Measurements from ENCODE around the gene ISM1. TPM values are rescaled to one million over a fixed set of nuclear protein-coding genes. Genes with fewer than 3 reads are reported as not detected.

The ISM1 gene
- total and polyA plus RNA-seq, 8 donors, result 0.71 to 18.2 (median 11.2) TPM

- H3K27me3 ChIP-seq, result no peaks in the 10 kb centered on the region
- H3K36me3 ChIP-seq, result no peaks in the 10 kb centered on the region
- no peak for ATAC-seq
- no peaks in the 10 kb centered on the region for H3K4me1 ChIP-seq
- intact Hi-C loops (cut with DNase I), result no loop called here
- H3K9me3 ChIP-seq, result no peaks in the 10 kb centered on the region
- TF ChIP-seq CTCF (IDR thresholded peaks at IDR 0.05), result no peak
- H3K27ac ChIP-seq, result no peak overlapping the region
- no peak for DNase-seq
- no peak overlapping the region for H3K4me3 ChIP-seq
Observed at GRCh38 chr20:13285408-13285807, 64.3 kb downstream of the ISM1 start.

- TF ChIP-seq CTCF (IDR thresholded peaks at IDR 0.05), result no peak
- Histone ChIP-seq H3K36me3 (no peaks in the 10 kb centered on the region), H3K4me3 (no peak overlapping the region), H3K27me3 (no peaks in the 10 kb centered on the region), H3K27ac (no peak overlapping the region), H3K9me3 (no peaks in the 10 kb centered on the region), H3K4me1 (no peaks in the 10 kb centered on the region)
- DNase-seq (no peak), ATAC-seq (no peak)
- intact Hi-C loops (cut with DNase I), result no loop called here
Observed at GRCh38 chr20:13286052-13286451, 65.0 kb downstream of the ISM1 start.

- TF ChIP-seq CTCF (IDR thresholded peaks at IDR 0.05), result no peak
- H3K4me3 ChIP-seq, result no peak overlapping the region
- intact Hi-C loops (cut with DNase I), result no loop called here
- peak in 2 of 4 donors; percentile 47 to 55 for DNase-seq
- no peaks in the 10 kb centered on the region for H3K27me3 ChIP-seq
- peak; percentile 87 for ATAC-seq
- H3K27ac ChIP-seq, result no peak overlapping the region
- no peaks in the 10 kb centered on the region for H3K9me3 ChIP-seq
- H3K4me1 ChIP-seq, result no peaks in the 10 kb centered on the region
- H3K36me3 ChIP-seq, result no peaks in the 10 kb centered on the region
Observed at GRCh38 chr20:13286607-13287006, 65.5 kb downstream of the ISM1 start.

GRCh38 chr20:13288357-13288756 is 67.3 kb downstream of the ISM1 start:
- no peaks in the 10 kb centered on the region for H3K4me1 ChIP-seq
- no peak for TF ChIP-seq CTCF (IDR thresholded peaks at IDR 0.05)
- no peak for ATAC-seq
- no peak overlapping the region for H3K4me3 ChIP-seq
- peak in 1 of 4 donors; percentile 49 for DNase-seq
- no peaks in the 10 kb centered on the region for H3K27me3 ChIP-seq
- H3K9me3 ChIP-seq, result no peaks in the 10 kb centered on the region
- no peaks in the 10 kb centered on the region for H3K36me3 ChIP-seq
- H3K27ac ChIP-seq, result no peak overlapping the region
- intact Hi-C loops (cut with DNase I), result no loop called here

GRCh38 chr20:13289031-13289430 is 68.0 kb downstream of the ISM1 start:
- no peaks in the 10 kb centered on the region for H3K4me1 ChIP-seq
- no peak for DNase-seq
- no peak overlapping the region for H3K4me3 ChIP-seq
- intact Hi-C loops (cut with DNase I), result no loop called here
- H3K36me3 ChIP-seq, result no peaks in the 10 kb centered on the region
- ATAC-seq, result no peak
- no peak for TF ChIP-seq CTCF (IDR thresholded peaks at IDR 0.05)
- no peaks in the 10 kb centered on the region for H3K9me3 ChIP-seq
- no peaks in the 10 kb centered on the region for H3K27me3 ChIP-seq
- no peak overlapping the region for H3K27ac ChIP-seq
